ENCODE results near the gene AK5.

Gene AK5

DNA sequence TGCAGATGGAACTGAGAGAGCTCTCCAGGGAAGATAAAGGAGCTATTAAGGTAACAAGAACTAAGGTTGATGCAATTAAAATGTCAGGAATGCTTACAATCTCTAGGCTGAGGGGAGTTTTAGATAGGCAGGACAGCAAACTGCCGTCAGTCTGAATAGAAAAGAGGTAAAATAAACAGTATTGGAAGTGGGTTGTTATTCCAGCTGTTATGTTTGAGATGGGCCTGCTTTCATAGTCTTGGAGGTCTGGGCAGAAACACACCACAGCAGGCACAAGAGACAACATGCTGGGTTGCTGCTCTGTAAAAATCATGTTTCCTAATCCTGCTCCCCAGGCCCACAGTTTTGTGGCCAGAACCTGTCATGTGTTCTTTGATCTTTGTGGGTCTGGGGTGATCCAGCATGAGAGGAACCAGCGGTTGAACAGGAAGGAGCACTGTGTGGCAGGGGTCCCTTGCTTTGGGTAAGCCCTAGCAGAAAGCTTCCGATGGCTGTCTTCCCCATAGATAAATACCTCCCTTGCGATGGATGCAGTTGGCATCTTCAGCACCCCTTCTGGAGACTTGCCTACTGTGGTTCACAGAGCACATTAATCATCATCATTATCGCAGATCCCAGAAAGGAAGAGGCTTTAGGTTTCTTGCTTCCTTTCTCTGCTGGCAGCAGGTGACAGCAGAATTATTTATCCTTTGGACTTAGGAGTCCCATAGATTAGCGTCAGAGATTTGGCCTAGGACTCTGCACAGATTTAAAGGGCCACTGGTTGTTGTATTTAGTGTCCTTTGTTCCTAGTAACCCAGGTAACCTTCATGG is 97.1 kb downstream of the AK5 start:
- in situ Hi-C loops (cut with HindIII; ENCODE audit: low sequenced_read_pairs): no loop called here
- TF ChIP-seq, protein P1, sequence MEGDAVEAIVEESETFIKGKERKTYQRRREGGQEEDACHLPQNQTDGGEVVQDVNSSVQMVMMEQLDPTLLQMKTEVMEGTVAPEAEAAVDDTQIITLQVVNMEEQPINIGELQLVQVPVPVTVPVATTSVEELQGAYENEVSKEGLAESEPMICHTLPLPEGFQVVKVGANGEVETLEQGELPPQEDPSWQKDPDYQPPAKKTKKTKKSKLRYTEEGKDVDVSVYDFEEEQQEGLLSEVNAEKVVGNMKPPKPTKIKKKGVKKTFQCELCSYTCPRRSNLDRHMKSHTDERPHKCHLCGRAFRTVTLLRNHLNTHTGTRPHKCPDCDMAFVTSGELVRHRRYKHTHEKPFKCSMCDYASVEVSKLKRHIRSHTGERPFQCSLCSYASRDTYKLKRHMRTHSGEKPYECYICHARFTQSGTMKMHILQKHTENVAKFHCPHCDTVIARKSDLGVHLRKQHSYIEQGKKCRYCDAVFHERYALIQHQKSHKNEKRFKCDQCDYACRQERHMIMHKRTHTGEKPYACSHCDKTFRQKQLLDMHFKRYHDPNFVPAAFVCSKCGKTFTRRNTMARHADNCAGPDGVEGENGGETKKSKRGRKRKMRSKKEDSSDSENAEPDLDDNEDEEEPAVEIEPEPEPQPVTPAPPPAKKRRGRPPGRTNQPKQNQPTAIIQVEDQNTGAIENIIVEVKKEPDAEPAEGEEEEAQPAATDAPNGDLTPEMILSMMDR (IDR thresholded peaks at IDR 0.05; ENCODE audit: low read depth, low read length, missing control alignments): no peak
- peak; percentile 87 for DNase-seq (ENCODE audit: low read depth)
- no peak overlapping the region for H3K4me3 ChIP-seq (ENCODE audit: low read depth, low read length)

DNA sequence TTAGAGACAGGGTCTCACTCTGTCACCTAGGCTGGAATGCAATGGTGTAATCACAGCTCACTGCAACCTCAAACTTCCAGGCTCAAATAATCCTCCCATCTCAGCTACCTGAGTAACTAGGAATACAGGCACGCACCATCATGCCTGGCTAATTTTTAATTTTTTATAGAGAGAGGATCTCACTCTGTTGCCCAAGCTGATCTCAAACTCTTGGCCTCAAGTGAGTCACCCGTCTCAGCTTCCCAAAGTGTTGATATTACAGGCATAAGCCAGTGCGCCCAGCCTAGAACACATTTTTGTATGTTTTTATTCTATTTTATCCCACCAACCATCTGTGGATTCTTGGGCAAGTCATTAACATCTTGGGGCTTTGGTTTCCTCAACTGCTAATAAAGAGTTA is 100.5 kb downstream of the AK5 start:
- DNase-seq (ENCODE audit: low read depth): no peak
- in situ Hi-C loops (cut with HindIII; ENCODE audit: low sequenced_read_pairs): no loop called here
- H3K4me3 ChIP-seq (ENCODE audit: low read depth, low read length): no peak overlapping the region
- TF ChIP-seq, protein P1 (IDR thresholded peaks at IDR 0.05; ENCODE audit: low read depth, low read length, missing control alignments): no peak

DNA sequence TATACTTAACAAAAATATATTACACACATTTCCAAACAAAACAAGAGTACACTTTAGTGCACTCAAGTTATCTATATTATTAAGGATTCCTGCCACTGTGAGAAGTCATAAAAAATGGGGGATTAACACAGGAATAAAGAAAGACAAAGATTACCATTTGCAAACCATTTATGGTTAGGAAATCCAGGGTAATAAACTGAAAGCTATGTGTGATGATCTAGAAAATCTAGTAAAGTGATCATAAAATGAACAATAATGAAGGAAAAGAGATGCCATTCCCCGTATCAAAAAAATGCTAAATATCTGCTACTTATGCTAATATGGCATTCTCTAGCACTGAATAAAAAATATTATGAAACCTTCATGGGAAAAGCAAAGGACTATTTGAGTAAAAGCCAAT is 101.4 kb downstream of the AK5 start:
- in situ Hi-C loops (cut with HindIII; ENCODE audit: low sequenced_read_pairs): no loop called here
- no peak for DNase-seq (ENCODE audit: low read depth)
- H3K4me3 ChIP-seq (ENCODE audit: low read depth, low read length): no peak overlapping the region
- TF ChIP-seq, protein P1 (IDR thresholded peaks at IDR 0.05; ENCODE audit: low read depth, low read length, missing control alignments): no peak

DNA sequence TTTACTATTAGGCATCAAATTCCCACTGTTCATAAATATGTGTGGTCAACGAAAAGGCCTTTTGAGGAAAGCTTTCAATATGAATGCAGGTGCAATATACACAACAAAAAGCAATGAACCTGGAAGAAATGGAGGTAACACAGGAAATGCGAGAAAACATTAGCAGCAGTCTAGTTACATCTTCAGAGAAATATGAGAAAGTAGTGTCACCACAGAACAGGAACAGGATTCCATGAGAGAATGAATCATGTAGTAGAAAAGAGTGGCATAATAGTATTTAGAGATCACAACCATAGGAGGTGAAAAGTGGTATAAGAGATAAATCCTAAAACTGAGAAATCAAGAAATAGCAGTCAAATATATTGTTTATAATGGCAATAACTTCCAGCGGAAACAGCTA is 103.7 kb downstream of the AK5 start:
- in situ Hi-C loops (cut with HindIII; ENCODE audit: low sequenced_read_pairs): no loop called here

DNA sequence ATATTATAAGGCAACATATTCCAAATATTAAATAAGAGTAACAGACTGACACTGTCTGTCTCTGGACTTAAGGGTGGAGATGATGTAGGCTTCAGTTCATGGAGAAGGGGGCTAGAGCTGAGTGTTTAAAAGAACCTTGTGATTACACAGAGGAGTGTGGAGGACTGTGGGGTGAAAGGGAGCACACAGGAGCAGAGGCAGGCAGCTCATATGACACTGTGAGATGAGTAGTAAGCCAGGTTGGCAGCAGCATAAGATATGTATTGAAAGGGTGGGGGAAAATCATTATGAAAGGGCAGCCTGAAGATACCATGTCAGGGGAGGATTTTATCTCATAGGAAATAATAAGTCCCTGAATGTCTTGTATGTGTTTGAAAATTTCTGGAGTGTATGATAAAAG is 104.5 kb downstream of the AK5 start:
- H3K4me3 ChIP-seq (ENCODE audit: low read depth, low read length): no peak overlapping the region
- no peak for DNase-seq (ENCODE audit: low read depth)
- in situ Hi-C loops (cut with HindIII; ENCODE audit: low sequenced_read_pairs): no loop called here
- TF ChIP-seq, protein P1 (IDR thresholded peaks at IDR 0.05; ENCODE audit: low read depth, low read length, missing control alignments): no peak

More for the DNA sequence above, 103.7 kb downstream of the AK5 start:
- no peak for DNase-seq (ENCODE audit: low read depth)
- no peak overlapping the region for H3K4me3 ChIP-seq (ENCODE audit: low read depth, low read length)
- TF ChIP-seq, protein P1 (IDR thresholded peaks at IDR 0.05; ENCODE audit: low read depth, low read length, missing control alignments): no peak

DNA sequence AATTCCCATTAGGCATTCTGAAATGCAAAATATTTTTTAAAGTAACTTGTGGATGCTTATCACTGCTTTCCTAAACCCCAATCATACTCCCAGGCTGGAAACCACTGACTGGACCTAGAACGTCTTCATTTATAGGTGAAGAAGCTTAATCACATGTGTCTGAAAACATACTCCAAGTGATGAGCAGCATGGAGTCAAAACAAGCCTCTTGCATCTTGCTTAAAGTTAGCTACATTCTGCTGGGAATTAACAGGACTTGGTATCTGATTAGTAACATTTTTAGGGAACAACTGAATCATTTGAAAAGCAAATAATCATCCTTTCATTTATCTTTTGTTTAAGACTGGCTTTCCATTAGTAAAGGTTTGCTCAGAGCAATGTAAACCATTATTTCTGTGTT is 105.7 kb downstream of the AK5 start:
- no peak overlapping the region for H3K4me3 ChIP-seq (ENCODE audit: low read depth, low read length)
- DNase-seq (ENCODE audit: low read depth): no peak
- in situ Hi-C loops (cut with HindIII; ENCODE audit: low sequenced_read_pairs): no loop called here
- TF ChIP-seq, protein P1 (IDR thresholded peaks at IDR 0.05; ENCODE audit: low read depth, low read length, missing control alignments): no peak
